GM12878 (cell line): ENCODE measurements around the gene TRPM1. TPM values are rescaled to one million over a fixed set of nuclear protein-coding genes. Genes with fewer than 3 reads are reported as not detected.

Source experiments
- ATAC-seq: fragments of 200-7000 bp; cut with Tn5 transposase; 3 replicates; pipeline ENCODE4 v1.9.1; 2020; ENCODE audit warnings: mild to moderate bottlenecking, moderate library complexity
- BruUV-seq: library from RNA; stranded (reverse); fragments of 400-500 nt; replicated peaks from 2 replicates; lab custom pipeline; 2021; lab: Mats Ljungman, UMichigan
- CTCF ChIA-PET: fragments of 300-600 bp; sonication (Branson Sonifier 250); formaldehyde crosslinking; extraction: SDS; loops from one replicate; lab custom pipeline; 2021; ENCODE audit warnings: inconsistent platforms; lab: Yijun Ruan, JAX
- POLR2A ChIA-PET: fragments of 350-600 bp; formaldehyde crosslinking; extraction: SDS; loops from one replicate; lab custom pipeline; 2021; ENCODE audit warnings: inconsistent platforms; lab: Charles Lee
- RAD21 ChIA-PET: fragments of 300-600 bp; sonication (Branson Sonifier 250); formaldehyde crosslinking; loops from one replicate; lab custom pipeline; 2023; ENCODE audit warnings: antibody characterized with exemption; ENCODE audit not compliant: unreplicated experiment; lab: Charles Lee
- SMC1A ChIA-PET: fragments of 300-600 bp; sonication (Branson Sonifier 250); formaldehyde crosslinking; loops from one replicate; lab custom pipeline; 2023; ENCODE audit not compliant: unreplicated experiment, uncharacterized antibody; lab: Charles Lee
- DNase-seq: peaks from one replicate; pipeline ENCODE4 v3.0.0-alpha.2; 2011; ENCODE audit warnings: low read depth, low spot score
- FAIRE-seq: peaks from 3 replicates; lab custom pipeline; 2011; peaks lifted over from hg19 to GRCh38; lab: Jason Lieb, UNC
- H2AFZ ChIP-seq: 2 replicates; pipeline ENCODE4 v1.6.0; 2011; ENCODE audit warnings: low read depth, low read length, control low read depth; ENCODE audit not compliant: control insufficient read depth
- H3K27ac ChIP-seq: 2 replicates; pipeline ENCODE4 v1.5.1; 2011; ENCODE audit warnings: control low read depth; ENCODE audit not compliant: control insufficient read depth, insufficient read depth
- H3K27me3 ChIP-seq, 2 experiments: replicated peaks in 1 of 2; 2 replicates each; pipeline versions ENCODE4 v1.6.0 to v1.6.1; 2011; ENCODE audit warnings: low read length in 1 of 2; ENCODE audit not compliant: control insufficient read depth in 2 of 2, insufficient read depth in 2 of 2
- H3K36me3 ChIP-seq, 2 experiments: 2 replicates each; pipeline ENCODE4 v1.5.1; 2011; ENCODE audit warnings: low read length in 1 of 2; ENCODE audit not compliant: control insufficient read depth in 2 of 2, insufficient read depth in 2 of 2
- H3K4me1 ChIP-seq: 2 replicates; pipeline ENCODE4 v1.6.1; 2011; ENCODE audit warnings: mild to moderate bottlenecking, low read length, moderate library complexity, mixed read lengths; ENCODE audit not compliant: control insufficient read depth, insufficient read depth
- H3K4me2 ChIP-seq: 2 replicates; pipeline ENCODE4 v1.6.0; 2011; ENCODE audit warnings: control low read depth; ENCODE audit not compliant: control insufficient read depth, insufficient read depth
- H3K4me3 ChIP-seq: fragments of 200-600 bp; sonication (generic); 2 replicates; pipeline ENCODE4 v1.5.1; 2016
- H3K79me2 ChIP-seq: 2 replicates; pipeline ENCODE4 v1.6.0; 2011; ENCODE audit warnings: low read length; ENCODE audit not compliant: control insufficient read depth, insufficient read depth
- H3K9ac ChIP-seq: 2 replicates; pipeline ENCODE4 v1.8.0; 2011; ENCODE audit warnings: low read length, control low read depth, mixed read lengths; ENCODE audit not compliant: control insufficient read depth, insufficient read depth
- H3K9me3 ChIP-seq: replicated peaks from 3 replicates; pipeline ENCODE4 v1.5.1; 2011; ENCODE audit warnings: mild to moderate bottlenecking, low read length; ENCODE audit not compliant: control insufficient read depth, insufficient read depth
- H4K20me1 ChIP-seq: 2 replicates; pipeline ENCODE4 v1.6.0; 2011; ENCODE audit not compliant: control insufficient read depth, insufficient read depth
- ATF3 ChIP-seq: IDR thresholded peaks from 2 replicates; pipeline ENCODE4 v1.6.1; 2011; ENCODE audit warnings: low read depth, mild to moderate bottlenecking, low read length, moderate library complexity, borderline replicate concordance; ENCODE audit errors: extremely low read depth
- BACH1 ChIP-seq: fragments of 450-650 bp; IDR thresholded peaks from 2 replicates; pipeline ENCODE4 v1.6.1; 2017; ENCODE audit warnings: mild to moderate bottlenecking, borderline replicate concordance
- CUX1 ChIP-seq: IDR thresholded peaks from 2 replicates; pipeline ENCODE4 v1.6.1; 2012; ENCODE audit warnings: improper control_type of control experiment, low read depth, low read length; ENCODE audit not compliant: insufficient replicate concordance
- ESRRA ChIP-seq: IDR thresholded peaks from 2 replicates; pipeline ENCODE4 v1.6.1; 2012; ENCODE audit warnings: mild to moderate bottlenecking, low read length, improper control_type of control experiment
- HDAC6 ChIP-seq: fragments of 200-600 bp; sonication (generic); IDR thresholded peaks from one replicate; pipeline ENCODE4 v1.8.0; 2017; ENCODE audit warnings: antibody characterized with exemption; ENCODE audit not compliant: unreplicated experiment
- HDGF ChIP-seq: fragments of 450-650 bp; IDR thresholded peaks from 2 replicates; pipeline ENCODE4 v1.6.1; 2016; ENCODE audit warnings: antibody characterized with exemption
- IRF5 ChIP-seq: fragments of 450-650 bp; IDR thresholded peaks from 2 replicates; pipeline ENCODE4 v1.6.1; 2017; ENCODE audit warnings: borderline replicate concordance
- POLR2A ChIP-seq: IDR thresholded peaks from 2 replicates; pipeline ENCODE4 v1.6.1; 2011; ENCODE audit warnings: low read depth, mild to moderate bottlenecking, low read length
- SMC3 ChIP-seq: IDR thresholded peaks from 2 replicates; pipeline ENCODE4 v1.6.1; 2011; ENCODE audit warnings: low read length, improper control_type of control experiment, borderline replicate concordance
- ZBED1 ChIP-seq: IDR thresholded peaks from 2 replicates; pipeline ENCODE4 v1.6.1; 2016; ENCODE audit warnings: borderline replicate concordance
- ZSCAN29 ChIP-seq: fragments of 450-650 bp; IDR thresholded peaks from 2 replicates; pipeline ENCODE4 v1.6.1; 2017; ENCODE audit warnings: mild to moderate bottlenecking, moderate library complexity
- in situ Hi-C: fragments of 300-500 bp; cut with MboI; formaldehyde crosslinking; loops from 9 replicates; pipeline ENCODE4 v1.14.3; 2018; ENCODE audit warnings: mixed read lengths
- intact Hi-C: fragments of 100-400 bp; cut with micrococcal nuclease; formaldehyde crosslinking; loops from one replicate; pipeline ENCODE4 v1.14.2; 2022; ENCODE audit not compliant: unreplicated experiment
- polyA plus RNA-seq, 11 experiments: library from polyadenylated mRNA; depleted of rRNA in 4 of 11; unstranded in 6 of 11; stranded (reverse) in 5 of 11; fragments of >200 nt; fragmentation: Nextera tagmentation in 4 of 11; fragmentation: Illumina TruSeq in 1 of 11; extraction: Ambion mirVana in 4 of 11; extraction: Trizol in 1 of 11; gene quantifications; 1 replicate in 1 of 11; 2 replicates in 10 of 11; pipeline versions ENCODE4 v1.2.1 to v1.2.3, GENCODE V29; 2011 to 2016; ENCODE audit warnings: inconsistent platforms in 2 of 11, missing spikeins in 2 of 11, low read depth in 1 of 11
- total RNA-seq, 4 experiments: library from RNA; depleted of rRNA in 3 of 4; stranded (reverse); fragments of >200 nt in 3 of 4; fragmentation: Illumina TruSeq in 1 of 4; extraction: Trizol in 1 of 4; gene quantifications; 2 replicates each; pipeline versions ENCODE4 v1.2.1 to v1.2.3, GENCODE V29; 2013 to 2021

TRPM1 gene
- total and polyA plus RNA-seq, 10 of the 15 experiments (the other 5 are each of a cell fraction or from before 2014, with no cell fraction given): 0.01 to 0.10 (median 0.05) TPM; not detected in 4

- H3K79me2 ChIP-seq: no peaks in the 10 kb centered on the region
- TF ChIP-seq HDGF (no peak), BACH1 (no peak), CUX1 (no peak), ESRRA (no peak), SMC3 (no peak), ZBED1 (no peak), POLR2A (no peak), IRF5 (no peak), HDAC6 (no peak), ATF3 (no peak), ZSCAN29 (no peak)
- POLR2A ChIA-PET: no interaction called here
- BruUV-seq: no TSS peak
- no peaks in the 10 kb centered on the region for H3K27me3 ChIP-seq
- no peak overlapping the region for H3K27ac ChIP-seq
- CTCF ChIA-PET: no interaction called here
- in situ Hi-C loops (no loop called here), intact Hi-C loops (no loop called here)
- no peaks in the 10 kb centered on the region for H3K4me1 ChIP-seq
- no peaks in the 10 kb centered on the region for H4K20me1 ChIP-seq
- RAD21 ChIA-PET: no interaction called here
- H3K9me3 ChIP-seq: no peaks in the 10 kb centered on the region
- H3K4me2 ChIP-seq: no peak overlapping the region
- no peak overlapping the region for H3K4me3 ChIP-seq
- no peak overlapping the region for H3K9ac ChIP-seq
- DNase-seq (no peak), FAIRE-seq (no peak), ATAC-seq (no peak)
- H2AFZ ChIP-seq: no peak overlapping the region
- H3K36me3 ChIP-seq: no peaks in the 10 kb centered on the region
- SMC1A ChIA-PET: no interaction called here
These were observed 40.3 kb upstream of the TRPM1 start for GRCh38 chr15:31141792-31142191.
